CD8-positive, alpha-beta memory T cell (primary cell): Measurements from ENCODE around the gene PHACTR4. TPM values are rescaled to one million over a fixed set of nuclear protein-coding genes. Genes with fewer than 3 reads are reported as not detected.
"Not testable (repeated sequence)": the region's sequence is repeated elsewhere in the genome, so short reads cannot be mapped to it uniquely, and the experiment has no call there.

Experiments used
- CTCF ChIA-PET: fragments of 350-600 bp; sonication (Branson Sonifier 250); formaldehyde crosslinking; loops from one replicate; lab custom pipeline; 2021; ENCODE audit warnings: antibody characterized with exemption; lab: Charles Lee
- POLR2A ChIA-PET: fragments of 350-600 bp; sonication (Branson Sonifier 250); formaldehyde crosslinking; loops from one replicate; lab custom pipeline; 2021; ENCODE audit warnings: antibody characterized with exemption; lab: Charles Lee
- DNase-seq, 5 donors: peaks; one replicate each; pipeline versions ENCODE4 v3.0.0 to v3.0.0-alpha.2; 2020 to 2022; ENCODE audit warnings: mixed read lengths in 1 of 5
- H3K27ac ChIP-seq: one replicate; pipeline ENCODE4 v1.7.0; 2013; ENCODE audit warnings: low read depth, mild to moderate bottlenecking, low read length, moderate library complexity
- H3K27me3 ChIP-seq: 2 replicates; pipeline ENCODE4 v1.7.0; 2013; ENCODE audit warnings: low read length, mild to moderate bottlenecking; ENCODE audit not compliant: insufficient read depth, poor library complexity, severe bottlenecking
- H3K36me3 ChIP-seq: 2 replicates; pipeline ENCODE4 v1.7.0; 2013; ENCODE audit warnings: mild to moderate bottlenecking, low read length, moderate library complexity; ENCODE audit not compliant: insufficient read depth
- H3K4me1 ChIP-seq: 2 replicates; pipeline ENCODE4 v1.7.0; 2013; ENCODE audit warnings: mild to moderate bottlenecking, low read length, moderate library complexity; ENCODE audit not compliant: insufficient read depth
- H3K4me3 ChIP-seq: 2 replicates; pipeline ENCODE4 v1.7.0; 2013; ENCODE audit warnings: mild to moderate bottlenecking, low read length
- H3K9me3 ChIP-seq: 2 replicates; pipeline ENCODE4 v1.7.0; 2013; ENCODE audit warnings: mild to moderate bottlenecking, low read length
- H3K27ac Mint-ChIP-seq, 8 donors: one replicate each; pipeline ENCODE4 v1.8.0; 2020 to 2021; ENCODE audit warnings: mixed read lengths in 8 of 8, mild to moderate bottlenecking in 6 of 8, inconsistent platforms in 3 of 8, moderate library complexity in 3 of 8
- H3K27me3 Mint-ChIP-seq, 2 donors: one replicate each; pipeline ENCODE4 v1.8.0; 2020 to 2021; ENCODE audit warnings: mixed read lengths in 2 of 2, mild to moderate bottlenecking in 1 of 2, moderate library complexity in 1 of 2
- H3K36me3 Mint-ChIP-seq, 3 donors: one replicate each; pipeline ENCODE4 v1.8.0; 2020 to 2021; ENCODE audit warnings: mixed read lengths in 3 of 3, inconsistent platforms in 1 of 3, mild to moderate bottlenecking in 1 of 3
- H3K4me1 Mint-ChIP-seq, 3 donors: one replicate each; pipeline ENCODE4 v1.8.0; 2020 to 2021; ENCODE audit warnings: mixed read lengths in 3 of 3, inconsistent platforms in 1 of 3, mild to moderate bottlenecking in 1 of 3
- H3K4me3 Mint-ChIP-seq, 7 donors: one replicate each; pipeline ENCODE4 v1.8.0; 2020 to 2021; ENCODE audit warnings: mixed read lengths in 7 of 7, mild to moderate bottlenecking in 6 of 7, moderate library complexity in 4 of 7, inconsistent platforms in 2 of 7
- H3K9me3 Mint-ChIP-seq, 5 donors: one replicate each; pipeline ENCODE4 v1.8.0; 2020 to 2022; ENCODE audit warnings: mixed read lengths in 5 of 5, mild to moderate bottlenecking in 3 of 5, moderate library complexity in 2 of 5, inconsistent platforms in 1 of 5
- polyA plus RNA-seq: library from polyadenylated mRNA; unstranded; fragments of 300-500 nt; fragmentation: Illumina TruSeq; gene quantifications from one replicate; pipeline ENCODE4 v1.2.3, GENCODE V29; 2021
- total RNA-seq, 2 experiments: library from RNA; stranded (reverse); gene quantifications; one replicate each; pipeline ENCODE4 v1.2.3, GENCODE V29; 2021

Gene PHACTR4
- total and polyA plus RNA-seq, 3 experiments from 2014 or later = 23.2 to 24.4 (median 24.1) TPM

DNA sequence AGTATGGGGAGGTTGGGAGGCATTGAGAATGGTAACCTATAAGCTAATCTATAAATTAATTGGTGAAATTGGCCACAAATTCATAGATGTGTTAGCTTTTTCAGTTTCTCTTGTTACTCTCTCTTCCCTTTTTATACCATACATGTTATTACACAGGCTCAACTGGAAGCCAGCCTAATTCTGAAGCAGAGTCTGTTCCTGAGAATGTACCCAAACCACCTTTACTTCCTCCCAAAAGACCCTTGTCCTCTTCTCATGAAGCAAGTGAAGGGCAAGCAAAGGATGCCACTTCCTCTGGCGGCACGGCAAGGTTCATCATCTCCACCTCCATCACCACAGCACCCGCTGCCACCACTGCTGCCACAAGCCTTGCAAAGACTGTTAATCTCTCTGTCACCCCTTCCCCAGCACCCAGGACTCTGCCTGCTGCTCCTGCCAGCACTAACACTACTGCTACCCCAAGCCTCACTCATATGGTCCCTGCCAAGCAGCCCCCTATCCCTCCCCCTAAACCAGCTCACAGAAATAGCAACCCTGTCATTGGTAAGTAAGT, 96.8 kb downstream of the PHACTR4 start:
- Histone ChIP-seq H3K9me3 (no peaks in the 10 kb centered on the region), H3K36me3 (no peaks in the 10 kb centered on the region), H3K27ac (no peak overlapping the region), H3K27me3 (no peaks in the 10 kb centered on the region), H3K4me3 (no peak overlapping the region), H3K4me1 (no peaks in the 10 kb centered on the region)
- ChIA-PET POLR2A (no interaction called here), CTCF (no interaction called here)
- Mint-ChIP-seq H3K9me3 (no peaks in the 10 kb centered on the region), H3K27me3 (no peaks in the 10 kb centered on the region), H3K36me3 (peaks cover 0 to 39% (median 15%) of the 10 kb centered on the region in 3 donors), H3K4me3 (no peak overlapping the region), H3K27ac (peak overlapping the region in 3 of 8 donors; percentile 19 to 78 (median 38)), H3K4me1 (peaks cover 0 to 5% (median 4%) of the 10 kb centered on the region in 3 donors)
- DNase-seq = no peak

GRCh38 chr1:28470146-28470545, 100.6 kb downstream of the PHACTR4 start:
- H3K9me3 ChIP-seq = no peaks in the 10 kb centered on the region
- no peaks in the 10 kb centered on the region for H3K27me3 ChIP-seq
- H3K9me3 Mint-ChIP-seq = no peaks in the 10 kb centered on the region
- H3K27ac ChIP-seq = no peak overlapping the region
- H3K36me3 Mint-ChIP-seq = peaks cover 5 to 41% (median 15%) of the 10 kb centered on the region in 3 donors
- DNase-seq = no peak
- ChIA-PET CTCF (no interaction called here), POLR2A (interaction anchor here (0.6 kb wide), 1 partner anchor 204 kb away, joined by 4 read pairs; no protein-coding TSS in a partner anchor)
- no peak overlapping the region for H3K4me3 ChIP-seq
- no peaks in the 10 kb centered on the region for H3K4me1 ChIP-seq
- H3K36me3 ChIP-seq = no peaks in the 10 kb centered on the region
- H3K4me3 Mint-ChIP-seq = no peak overlapping the region
- no peaks in the 10 kb centered on the region for H3K27me3 Mint-ChIP-seq
- H3K4me1 Mint-ChIP-seq = peaks cover 0 to 5% (median 4%) of the 10 kb centered on the region in 3 donors
- H3K27ac Mint-ChIP-seq = no peak overlapping the region

GRCh38 chr1:28479497-28479896, 110.0 kb downstream of the PHACTR4 start:
- Mint-ChIP-seq H3K36me3 (peaks cover 13 to 62% (median 15%) of the 10 kb centered on the region in 3 donors), H3K27ac (peak overlapping the region in 1 of 8 donors; percentile 70)
- H3K4me1 Mint-ChIP-seq, DNase-seq, H3K27ac ChIP-seq, H3K4me3 ChIP-seq, H3K9me3 ChIP-seq, H3K9me3 Mint-ChIP-seq, H3K27me3 Mint-ChIP-seq, H3K4me1 ChIP-seq, H3K27me3 ChIP-seq, H3K4me3 Mint-ChIP-seq: not testable (repeated sequence)
- peaks cover 24% of the 10 kb centered on the region for H3K36me3 ChIP-seq
- ChIA-PET CTCF (interaction anchor here (0.7 kb wide), 1 partner anchor 332 kb away, joined by 4 read pairs; no protein-coding TSS in a partner anchor), POLR2A (interaction anchor here (0.6 kb wide), 1 partner anchor 102 kb away, joined by 5 read pairs; no protein-coding TSS in a partner anchor)

DNA sequence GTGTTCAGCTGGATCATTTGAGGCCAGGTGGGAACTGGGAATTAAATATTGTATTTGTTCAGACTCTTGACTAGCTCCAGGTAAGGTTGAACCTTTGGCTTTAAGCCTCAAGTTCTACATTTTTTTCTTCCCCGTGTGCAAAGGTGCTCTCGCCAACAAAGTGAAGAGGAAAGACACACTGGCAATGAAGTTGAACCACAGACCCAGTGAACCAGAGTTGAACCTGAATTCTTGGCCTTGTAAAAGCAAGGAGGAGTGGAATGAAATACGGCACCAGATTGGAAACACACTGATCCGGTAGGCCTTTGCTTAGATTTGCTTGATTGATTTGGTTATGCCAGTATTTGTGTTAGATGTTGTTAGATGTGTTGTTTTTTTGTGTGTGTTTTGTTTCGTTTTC, 110.8 kb downstream of the PHACTR4 start:
- Histone ChIP-seq H3K36me3 (peaks cover 24% of the 10 kb centered on the region), H3K9me3 (no peaks in the 10 kb centered on the region), H3K4me3 (no peak overlapping the region), H3K4me1 (no peaks in the 10 kb centered on the region), H3K27me3 (no peaks in the 10 kb centered on the region), H3K27ac (no peak overlapping the region)
- no peak for DNase-seq
- ChIA-PET POLR2A (no interaction called here), CTCF (no interaction called here)
- Mint-ChIP-seq H3K36me3 (peaks cover 13 to 61% (median 15%) of the 10 kb centered on the region in 3 donors), H3K27me3 (no peaks in the 10 kb centered on the region), H3K9me3 (no peaks in the 10 kb centered on the region), H3K27ac (peak overlapping the region in 2 of 8 donors; percentile 24 to 79), H3K4me3 (no peak overlapping the region), H3K4me1 (no peaks in the 10 kb centered on the region)

- Mint-ChIP-seq H3K27me3 (no peaks in the 10 kb centered on the region), H3K36me3 (peaks cover 10 to 55% (median 15%) of the 10 kb centered on the region in 3 donors), H3K9me3 (no peaks in the 10 kb centered on the region), H3K27ac (no peak overlapping the region), H3K4me1 (no peaks in the 10 kb centered on the region), H3K4me3 (no peak overlapping the region)
- no peaks in the 10 kb centered on the region for H3K27me3 ChIP-seq
- H3K4me3 ChIP-seq = no peak overlapping the region
- peaks cover 24% of the 10 kb centered on the region for H3K36me3 ChIP-seq
- H3K9me3 ChIP-seq = no peaks in the 10 kb centered on the region
- POLR2A ChIA-PET = no interaction called here
- CTCF ChIA-PET = no interaction called here
- H3K27ac ChIP-seq = no peak overlapping the region
- DNase-seq = no peak
- no peaks in the 10 kb centered on the region for H3K4me1 ChIP-seq
Observed at GRCh38 chr1:28482138-28482537, 112.6 kb downstream of the PHACTR4 start.

DNA sequence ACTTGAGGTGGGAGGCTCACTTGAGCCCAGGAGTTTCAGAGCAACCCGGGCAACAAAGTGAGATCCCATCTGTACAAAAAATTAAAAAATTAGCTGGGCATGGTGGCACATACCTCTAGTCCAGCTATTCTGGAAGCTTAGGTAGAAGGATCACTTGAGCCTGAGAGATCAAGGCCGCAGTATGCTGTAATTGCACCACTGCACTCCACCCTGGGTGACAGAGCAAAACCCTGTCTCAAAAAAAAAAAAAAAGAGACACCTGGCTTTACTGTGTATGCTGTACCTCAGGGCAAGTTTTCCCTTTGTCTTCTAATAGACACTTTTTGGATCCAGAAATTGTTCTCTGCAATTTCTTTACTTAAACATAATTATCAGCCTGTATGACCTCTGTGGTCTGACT, 113.2 kb downstream of the PHACTR4 start:
- no peaks in the 10 kb centered on the region for H3K4me1 Mint-ChIP-seq
- Histone ChIP-seq H3K4me3 (no peak overlapping the region), H3K27me3 (no peaks in the 10 kb centered on the region), H3K27ac (no peak overlapping the region), H3K9me3 (no peaks in the 10 kb centered on the region), H3K4me1 (no peaks in the 10 kb centered on the region), H3K36me3 (peaks cover 24% of the 10 kb centered on the region)
- H3K27ac Mint-ChIP-seq = peak overlapping the region in 1 of 8 donors; percentile 33
- H3K4me3 Mint-ChIP-seq = no peak overlapping the region
- ChIA-PET POLR2A (no interaction called here), CTCF (no interaction called here)
- DNase-seq = no peak
- no peaks in the 10 kb centered on the region for H3K27me3 Mint-ChIP-seq
- H3K36me3 Mint-ChIP-seq = peaks cover 10 to 54% (median 13%) of the 10 kb centered on the region in 3 donors
- no peaks in the 10 kb centered on the region for H3K9me3 Mint-ChIP-seq

GRCh38 chr1:28494737-28495136, 125.2 kb downstream of the PHACTR4 start:
- Histone ChIP-seq H3K4me3 (no peak overlapping the region), H3K4me1 (peaks cover 6% of the 10 kb centered on the region), H3K9me3 (no peaks in the 10 kb centered on the region), H3K27me3 (no peaks in the 10 kb centered on the region), H3K36me3 (peaks cover 13% of the 10 kb centered on the region), H3K27ac (no peak overlapping the region)
- H3K4me3 Mint-ChIP-seq = no peak overlapping the region
- no peak for DNase-seq
- ChIA-PET POLR2A (no interaction called here), CTCF (interaction anchor here (1.0 to 1.2 kb wide), 2 partner anchors 8 to 111 kb away, joined by 3 read pairs; no protein-coding TSS in a partner anchor)
- H3K9me3 Mint-ChIP-seq = peaks cover 0 to 2% (median 0%) of the 10 kb centered on the region in 5 donors
- H3K27me3 Mint-ChIP-seq = no peaks in the 10 kb centered on the region
- peaks cover 0 to 53% (median 14%) of the 10 kb centered on the region in 3 donors for H3K36me3 Mint-ChIP-seq
- H3K4me1 Mint-ChIP-seq = peaks cover 0 to 3% (median 0%) of the 10 kb centered on the region in 3 donors
- peak overlapping the region in 4 of 8 donors; percentile 43 to 52 (median 51) for H3K27ac Mint-ChIP-seq

GRCh38 chr1:28499553-28499952, 130.0 kb downstream of the PHACTR4 start:
- Histone ChIP-seq H3K36me3 (peaks cover 10% of the 10 kb centered on the region), H3K27ac (no peak overlapping the region), H3K4me1 (peaks cover 4% of the 10 kb centered on the region), H3K4me3 (no peak overlapping the region), H3K9me3 (no peaks in the 10 kb centered on the region), H3K27me3 (no peaks in the 10 kb centered on the region)
- peaks cover 0 to 2% (median 0%) of the 10 kb centered on the region in 5 donors for H3K9me3 Mint-ChIP-seq
- peaks cover 0 to 3% (median 0%) of the 10 kb centered on the region in 3 donors for H3K4me1 Mint-ChIP-seq
- no peaks in the 10 kb centered on the region for H3K27me3 Mint-ChIP-seq
- CTCF ChIA-PET = no interaction called here
- POLR2A ChIA-PET = no interaction called here
- H3K27ac Mint-ChIP-seq = no peak overlapping the region
- DNase-seq = no peak
- peaks cover 0 to 27% (median 6%) of the 10 kb centered on the region in 3 donors for H3K36me3 Mint-ChIP-seq
- no peak overlapping the region for H3K4me3 Mint-ChIP-seq
